ENCODE measurements around the gene CASKIN2. TPM values are rescaled to one million over a fixed set of nuclear protein-coding genes. Genes with fewer than 3 reads are reported as not detected.

The CASKIN2 gene
- total RNA-seq, 1 experiment from 2014 or later = 40.0 TPM

DNA sequence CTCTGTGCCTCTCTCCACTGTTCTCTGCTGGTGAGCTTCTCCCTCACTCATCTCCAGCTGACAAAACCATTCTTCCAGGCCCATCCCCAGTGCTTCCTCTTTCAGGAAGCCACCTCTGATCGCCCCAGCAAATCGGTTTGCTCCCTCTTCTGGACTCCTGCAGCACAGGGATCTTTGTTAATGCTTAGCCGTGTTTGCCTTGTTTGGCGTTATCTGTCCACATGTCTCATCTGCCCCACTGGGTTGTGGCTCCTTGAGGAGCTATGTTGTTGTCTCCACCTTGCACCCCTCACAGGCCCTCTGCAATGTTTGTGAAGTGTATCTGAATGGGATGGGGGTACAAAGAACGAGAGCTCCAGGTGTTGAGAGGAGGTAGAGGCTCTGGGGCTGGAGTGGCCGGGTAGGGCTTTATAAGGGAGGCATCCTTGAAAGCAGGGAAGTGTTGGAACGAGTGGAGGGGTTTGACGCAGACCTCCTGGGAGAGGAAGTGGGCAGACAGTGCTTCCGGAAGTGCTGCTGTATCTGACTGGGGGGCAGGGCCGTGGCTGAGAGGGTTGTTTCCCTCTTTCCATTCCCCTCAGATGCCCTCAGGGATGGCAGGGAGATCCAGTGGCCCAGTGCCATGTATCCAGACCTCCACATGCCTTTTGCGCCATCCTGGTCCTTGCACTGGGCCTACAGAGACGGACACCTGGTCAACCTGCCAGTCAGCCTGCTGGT, 27.8 kb downstream of the CASKIN2 start:
- ChIA-PET CTCF (interaction anchor here (0.6 to 1.1 kb wide), 4 partner anchors 18 to 229 kb away, joined by 3 read pairs; no protein-coding TSS in a partner anchor), POLR2A (no interaction called here)
- Histone ChIP-seq H3K27ac (ENCODE audit: low read length) (no peak overlapping the region), H3K9me3 (ENCODE audit: control insufficient read depth, insufficient read depth, low read depth, low read length) (no peaks in the 10 kb centered on the region), H3K4me1 (ENCODE audit: control insufficient read depth, insufficient read depth, low read length) (no peaks in the 10 kb centered on the region), H3K4me3 (ENCODE audit: low read depth in 2 of 2, low read length in 2 of 2) (no peak overlapping the region), H3K36me3 (ENCODE audit: control insufficient read depth, insufficient read depth, low read length) (no peaks in the 10 kb centered on the region), H3K27me3 (ENCODE audit: control insufficient read depth, insufficient read depth, low read length) (no peaks in the 10 kb centered on the region)
- 0 out of 2 replicates have a peak, but pooled peaks have one; percentile 15 for ATAC-seq
- intact Hi-C loops (cut with micrococcal nuclease; ENCODE audit: unreplicated experiment) (no loop called here), in situ Hi-C loops (cut with HindIII; ENCODE audit: low pct_unique_long_range_greater_than_20kb, low sequenced_read_pairs) (no loop called here)
- DNase-seq (ENCODE audit: low read depth, low spot score) = no peak
- no peak for TF ChIP-seq REST (IDR thresholded peaks at IDR 0.05; ENCODE audit: insufficient read depth in 1 of 2, low read depth in 2 of 2, low read length in 1 of 2)
- TF ChIP-seq TCF7L2 (IDR thresholded peaks at IDR 0.05; ENCODE audit: low read depth, low read length) = no peak
- no peak for TF ChIP-seq SIN3A (IDR thresholded peaks at IDR 0.05; ENCODE audit: borderline replicate concordance, insufficient read depth, low read depth, low read length)
- TF ChIP-seq POLR2AphosphoS5 (IDR thresholded peaks at IDR 0.05; ENCODE audit: low read depth, low read length) = no peak
- no peak for TF ChIP-seq CTCF (IDR thresholded peaks at IDR 0.05)
- BruUV-seq (replicated peaks) = no TSS peak

DNA sequence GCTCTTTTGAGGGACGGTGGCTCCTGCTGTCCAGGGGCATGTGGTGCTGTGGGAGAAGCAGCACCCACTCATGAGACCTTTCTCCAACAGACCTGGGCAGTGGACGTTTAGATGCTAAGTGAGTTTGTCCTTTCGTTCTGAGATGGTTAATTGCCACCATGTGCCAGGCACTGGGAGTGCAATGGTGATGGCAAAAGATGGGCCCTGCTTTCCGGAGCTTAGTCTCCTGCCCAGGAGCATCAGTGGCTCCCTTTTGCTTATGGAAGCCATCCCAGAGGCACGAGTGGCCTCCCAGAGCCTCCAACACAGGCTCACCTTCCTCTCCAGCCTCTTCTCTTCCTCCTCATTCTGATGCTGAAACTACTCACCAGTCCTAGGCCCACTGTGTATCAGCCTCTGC, 28.4 kb downstream of the CASKIN2 start:
- no peaks in the 10 kb centered on the region for H3K27me3 ChIP-seq (ENCODE audit: control insufficient read depth, insufficient read depth, low read length)
- DNase-seq (ENCODE audit: low read depth, low spot score) (no peak), ATAC-seq (no peak)
- in situ Hi-C loops (cut with HindIII; ENCODE audit: low pct_unique_long_range_greater_than_20kb, low sequenced_read_pairs) (no loop called here), intact Hi-C loops (cut with micrococcal nuclease; ENCODE audit: unreplicated experiment) (no loop called here)
- ChIA-PET POLR2A (no interaction called here), CTCF (interaction anchor here (0.6 to 1.1 kb wide), 3 partner anchors 18 to 146 kb away, joined by 3 read pairs; no protein-coding TSS in a partner anchor)
- H3K27ac ChIP-seq (ENCODE audit: low read length) = no peak overlapping the region
- H3K36me3 ChIP-seq (ENCODE audit: control insufficient read depth, insufficient read depth, low read length) = no peaks in the 10 kb centered on the region
- H3K9me3 ChIP-seq (ENCODE audit: control insufficient read depth, insufficient read depth, low read depth, low read length) = no peaks in the 10 kb centered on the region
- H3K4me1 ChIP-seq (ENCODE audit: control insufficient read depth, insufficient read depth, low read length) = no peaks in the 10 kb centered on the region
- no TSS peak for BruUV-seq (replicated peaks)
- no peak overlapping the region for H3K4me3 ChIP-seq (ENCODE audit: low read depth in 2 of 2, low read length in 2 of 2)
- no peak for TF ChIP-seq SIN3A (IDR thresholded peaks at IDR 0.05; ENCODE audit: borderline replicate concordance, insufficient read depth, low read depth, low read length)
- TF ChIP-seq TCF7L2 (IDR thresholded peaks at IDR 0.05; ENCODE audit: low read depth, low read length) = no peak
- no peak for TF ChIP-seq CTCF (IDR thresholded peaks at IDR 0.05)
- no peak for TF ChIP-seq POLR2AphosphoS5 (IDR thresholded peaks at IDR 0.05; ENCODE audit: low read depth, low read length)
- TF ChIP-seq REST (IDR thresholded peaks at IDR 0.05; ENCODE audit: insufficient read depth in 1 of 2, low read depth in 2 of 2, low read length in 1 of 2) = no peak

Measured in Panc1 (cell line).